Testis (tissue), 3 donors: ENCODE data around the gene SH3RF3. TPM values are rescaled to one million over a fixed set of nuclear protein-coding genes. Genes with fewer than 3 reads are reported as not detected.

Experiments
- DNase-seq: peaks from one replicate; pipeline ENCODE4 v3.0.0-alpha.2; 2019
- H3K27ac ChIP-seq, 2 donors: fragments of 200-600 bp; sonication (generic); one replicate each; pipeline ENCODE4 v1.5.1; 2019
- H3K27me3 ChIP-seq: fragments of 200-600 bp; sonication (generic); one replicate; pipeline ENCODE4 v1.5.1; 2019
- H3K36me3 ChIP-seq: fragments of 200-600 bp; sonication (generic); one replicate; pipeline ENCODE4 v1.5.1; 2017; ENCODE audit warnings: low read depth; ENCODE audit errors: missing control alignments
- H3K4me1 ChIP-seq: fragments of 200-600 bp; sonication (generic); one replicate; pipeline ENCODE4 v1.5.1; 2019
- H3K4me3 ChIP-seq, 2 donors: fragments of 200-600 bp; sonication (generic); one replicate each; pipeline ENCODE4 v1.5.1; 2017 to 2019
- H3K9me3 ChIP-seq: fragments of 200-600 bp; sonication (generic); one replicate; pipeline ENCODE4 v1.5.1; 2017
- CTCF ChIP-seq, 3 experiments: fragments of 450-650 bp in 2 of 3; fragments of 200-600 bp in 1 of 3; sonication (generic) in 1 of 3; IDR thresholded peaks; one replicate each; pipeline ENCODE4 v1.5.1; 2016 to 2019; ENCODE audit warnings: antibody characterized with exemption in 3 of 3, mild to moderate bottlenecking in 2 of 3, moderate library complexity in 1 of 3
- POLR2A ChIP-seq: fragments of 450-650 bp; IDR thresholded peaks from one replicate; pipeline ENCODE4 v1.6.1; 2017; ENCODE audit warnings: antibody characterized with exemption, mild to moderate bottlenecking, moderate library complexity
- WGBS, 2 donors: methylation state at CpG; one replicate each; pipeline ENCODE4 v1.1.5; 2018; 5-methylcytosine and 5-hydroxymethylcytosine counted together
- intact Hi-C: fragments of 100-400 bp; cut with DNase I; formaldehyde crosslinking; loops from one replicate; pipeline ENCODE4 v1.15.1; 2023; ENCODE audit warnings: low total_unique reads
- polyA plus RNA-seq: library from polyadenylated mRNA; stranded (reverse); fragments of 350-450 nt; fragmentation: Illumina TruSeq; extraction: RNeasy Lipid Tissue Mini Kit (QIAGEN cat#74804); gene quantifications from one replicate; pipeline ENCODE4 v1.2.3, GENCODE V29; 2014; ENCODE audit warnings: low read depth, low replicate concordance; ENCODE audit not compliant: insufficient read depth
- total RNA-seq, 2 donors: library from RNA; depleted of rRNA; stranded (reverse); fragments of >200 nt; gene quantifications; one replicate each; pipeline ENCODE4 v1.2.3, GENCODE V29; 2016

Gene SH3RF3
- total and polyA plus RNA-seq, 3 donors from 2014 or later, result 9.3 to 20.1 (median 16.5) TPM

- WGBS, 2 donors, result 68 to 75% methylated on average over 13 of the region's 13 CpGs
- Histone ChIP-seq H3K27ac (no peak overlapping the region), H3K36me3 (no peaks in the 10 kb centered on the region), H3K4me3 (no peak overlapping the region), H3K4me1 (peaks cover 15% of the 10 kb centered on the region), H3K9me3 (no peaks in the 10 kb centered on the region), H3K27me3 (no peaks in the 10 kb centered on the region)
- intact Hi-C loops, result no loop called here
- DNase-seq, result no peak
- TF ChIP-seq CTCF (IDR thresholded peaks at IDR 0.05) (no peak), POLR2A (no peak)
Measured at GRCh38 chr2:109348671-109349502, 219.9 kb downstream of the SH3RF3 start.

- H3K9me3 ChIP-seq, result no peaks in the 10 kb centered on the region
- no peak for DNase-seq
- H3K4me3 ChIP-seq, result no peak overlapping the region
- peaks cover 15% of the 10 kb centered on the region for H3K4me1 ChIP-seq
- H3K27me3 ChIP-seq, result no peaks in the 10 kb centered on the region
- no peak for TF ChIP-seq POLR2A
- no peak for TF ChIP-seq CTCF (IDR thresholded peaks at IDR 0.05)
- no peaks in the 10 kb centered on the region for H3K36me3 ChIP-seq
- intact Hi-C loops, result no loop called here
- H3K27ac ChIP-seq, result no peak overlapping the region
- WGBS, 2 donors, result 87 to 89% methylated on average over 18 of the region's 18 CpGs
Measured at GRCh38 chr2:109349503-109350465, 220.8 kb downstream of the SH3RF3 start.

- no peaks in the 10 kb centered on the region for H3K36me3 ChIP-seq
- H3K27ac ChIP-seq, result no peak overlapping the region
- H3K27me3 ChIP-seq, result no peaks in the 10 kb centered on the region
- H3K4me3 ChIP-seq, result no peak overlapping the region
- H3K9me3 ChIP-seq, result no peaks in the 10 kb centered on the region
- WGBS, 2 donors, result 91% methylated on average over 8 of the region's 8 CpGs
- H3K4me1 ChIP-seq, result peaks cover 15% of the 10 kb centered on the region
- DNase-seq, result no peak
- intact Hi-C loops, result no loop called here
- TF ChIP-seq CTCF (IDR thresholded peaks at IDR 0.05) (no peak), POLR2A (no peak)
Measured at GRCh38 chr2:109350526-109350925, 221.5 kb downstream of the SH3RF3 start.

- WGBS, 2 donors, result 62 to 69% methylated on average over 6 to 9 of the region's 9 CpGs
- Histone ChIP-seq H3K9me3 (no peaks in the 10 kb centered on the region), H3K4me3 (no peak overlapping the region), H3K27ac (no peak overlapping the region), H3K27me3 (no peaks in the 10 kb centered on the region), H3K4me1 (peaks cover 15% of the 10 kb centered on the region), H3K36me3 (no peaks in the 10 kb centered on the region)
- DNase-seq, result peak; percentile 29
- TF ChIP-seq POLR2A, result no peak
- TF ChIP-seq CTCF (IDR thresholded peaks at IDR 0.05), result no peak
- intact Hi-C loops, result no loop called here
Measured at GRCh38 chr2:109351164-109351756, 222.3 kb downstream of the SH3RF3 start.
